HG03342 (cell line): ENCODE measurements around the gene RASGRP3.

Source experiments
- ATAC-seq: cut with Tn5 transposase; IDR thresholded peaks from one replicate; pipeline ENCODE4 v1.9.1; 2021; ENCODE audit warnings: mild to moderate bottlenecking, moderate library complexity; ENCODE audit not compliant: unreplicated experiment

RASGRP3 gene

GRCh38 chr2:33491441-33492084, 15.1 kb downstream of the RASGRP3 start:
- no peak for ATAC-seq

- no peak for ATAC-seq
Observed at GRCh38 chr2:33492399-33493134, 16.1 kb downstream of the RASGRP3 start.

DNA sequence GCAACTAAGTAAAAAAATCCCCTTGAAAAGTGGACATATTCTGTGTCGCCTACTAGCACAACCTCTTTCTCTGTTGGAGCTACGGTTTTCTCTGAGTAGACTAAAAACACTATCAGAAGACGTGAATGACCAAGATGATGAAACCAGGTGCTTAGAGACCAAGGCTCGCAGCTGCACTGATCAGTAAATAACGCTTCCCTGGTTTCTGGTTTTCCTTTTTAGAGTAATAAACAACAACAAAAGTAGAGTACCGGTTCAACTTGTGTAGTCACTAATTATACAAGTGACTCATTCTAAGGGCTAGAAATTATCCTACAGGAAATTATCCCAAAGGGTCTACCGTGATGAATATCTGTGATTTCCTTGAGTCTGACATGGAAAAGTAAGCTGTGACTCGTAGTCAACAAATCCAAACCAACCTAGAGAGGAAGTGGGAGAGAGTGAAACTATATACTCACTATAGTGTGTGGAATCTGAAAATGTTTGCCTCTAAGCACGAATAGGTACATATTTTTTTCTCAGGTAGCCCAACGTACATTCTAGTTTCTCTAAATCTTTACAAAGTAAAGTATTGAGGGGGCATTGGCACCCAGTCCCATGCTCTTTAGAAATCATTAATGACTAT, 17.8 kb downstream of the RASGRP3 start:
- ATAC-seq, result peak; percentile 56

DNA sequence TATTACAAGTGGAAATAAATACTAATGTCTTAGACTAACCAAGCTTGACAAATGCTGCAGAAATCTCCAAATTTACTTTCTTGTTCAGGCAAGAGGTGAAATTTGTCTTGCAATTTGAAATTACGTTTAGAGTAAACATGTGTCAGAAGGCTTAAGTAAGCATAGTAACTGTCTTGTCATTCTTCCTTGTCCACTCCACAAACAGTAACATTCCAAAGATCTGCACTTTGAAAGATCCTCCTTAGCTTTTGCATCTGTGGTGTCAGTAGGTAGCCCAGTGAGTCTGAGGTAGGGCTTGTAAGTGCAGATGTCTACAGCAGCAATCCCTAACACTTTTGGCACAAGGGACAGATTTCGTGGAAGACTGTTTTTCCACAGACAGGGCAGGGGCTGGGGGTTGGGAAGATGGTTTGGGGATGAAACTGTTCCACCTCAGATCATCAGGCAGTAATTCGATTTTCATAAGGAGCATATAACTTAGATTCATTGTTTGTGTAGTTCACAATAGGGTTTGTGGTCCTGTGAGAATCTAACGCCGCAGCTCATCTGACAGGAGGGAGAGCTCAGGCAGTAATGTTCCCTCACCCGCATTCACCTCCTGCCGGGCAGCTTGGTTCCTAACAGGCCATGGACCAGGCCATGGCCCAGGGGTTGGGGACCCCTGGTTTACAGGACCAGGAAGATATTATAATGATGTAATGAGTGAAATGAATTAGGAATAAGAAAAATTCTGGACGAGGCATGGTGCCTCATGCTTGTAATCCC, 18.6 kb downstream of the RASGRP3 start:
- ATAC-seq, result no peak

- ATAC-seq, result no peak
Observed at GRCh38 chr2:33495683-33496082, 19.2 kb downstream of the RASGRP3 start.

- no peak for ATAC-seq
Observed at GRCh38 chr2:33496150-33496549, 19.7 kb downstream of the RASGRP3 start.

- no peak for ATAC-seq
Observed at GRCh38 chr2:33496726-33497125, 20.3 kb downstream of the RASGRP3 start.

DNA sequence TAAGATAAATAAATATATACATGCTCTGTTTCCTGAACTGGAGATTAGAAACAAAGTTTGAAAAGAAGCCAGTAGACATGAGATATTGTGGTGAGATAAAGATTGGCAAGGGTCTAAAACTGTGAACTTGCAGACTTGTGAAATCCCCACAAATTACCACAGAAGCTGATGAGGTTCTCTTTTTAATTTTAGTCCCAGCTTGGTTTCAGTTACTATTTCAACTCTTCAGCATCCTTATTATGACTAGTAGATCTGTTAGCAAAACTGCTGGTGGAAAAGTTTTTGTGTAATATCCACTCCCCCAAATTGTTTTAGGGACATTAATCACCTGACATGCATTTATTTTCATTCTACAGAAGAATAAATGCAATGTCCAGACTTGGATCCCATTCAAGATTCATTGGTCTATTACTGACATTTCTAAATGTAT, 20.8 kb downstream of the RASGRP3 start:
- ATAC-seq, result peak; percentile 51

GRCh38 chr2:33498291-33498956, 22.0 kb downstream of the RASGRP3 start:
- peak; percentile 31 for ATAC-seq

DNA sequence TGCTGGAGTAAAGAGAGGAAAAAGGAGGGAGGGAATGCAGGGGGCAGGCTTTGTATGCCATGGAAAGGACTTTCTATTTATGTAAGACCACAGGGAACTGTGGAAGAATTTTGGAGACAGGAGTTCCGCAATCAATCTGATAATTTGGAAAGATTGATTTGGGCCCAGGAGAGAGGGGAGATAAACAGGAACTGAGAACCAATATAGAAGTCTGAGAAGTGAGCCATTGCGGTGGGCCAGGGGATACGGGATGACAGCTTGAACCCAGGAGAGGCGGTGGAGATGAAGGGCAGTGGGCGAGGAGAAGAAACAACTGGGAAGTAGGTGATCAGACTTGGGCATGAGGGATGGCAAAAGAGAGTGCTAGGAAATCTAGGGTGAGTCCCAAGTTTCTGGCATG, 23.7 kb downstream of the RASGRP3 start:
- ATAC-seq, result no peak

DNA sequence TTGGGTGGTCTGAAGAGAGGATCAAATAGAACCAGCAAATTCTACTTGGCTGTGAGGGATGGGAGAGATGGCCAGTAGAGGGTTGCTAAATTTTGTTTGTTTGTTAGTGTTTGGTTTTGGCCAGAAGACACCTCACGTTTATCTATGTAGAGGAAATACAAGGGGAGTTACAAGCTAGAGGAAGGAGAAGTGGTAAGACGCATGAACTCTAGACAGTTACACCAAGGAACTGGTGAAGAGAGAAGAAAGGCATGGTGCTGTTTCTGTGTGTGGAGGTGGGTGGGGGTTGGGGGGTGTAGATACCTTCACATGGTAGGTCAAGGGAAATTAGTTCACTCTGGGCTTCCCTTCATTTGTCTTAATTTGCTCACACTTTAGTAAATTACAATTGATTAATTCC, 25.6 kb downstream of the RASGRP3 start:
- no peak for ATAC-seq

DNA sequence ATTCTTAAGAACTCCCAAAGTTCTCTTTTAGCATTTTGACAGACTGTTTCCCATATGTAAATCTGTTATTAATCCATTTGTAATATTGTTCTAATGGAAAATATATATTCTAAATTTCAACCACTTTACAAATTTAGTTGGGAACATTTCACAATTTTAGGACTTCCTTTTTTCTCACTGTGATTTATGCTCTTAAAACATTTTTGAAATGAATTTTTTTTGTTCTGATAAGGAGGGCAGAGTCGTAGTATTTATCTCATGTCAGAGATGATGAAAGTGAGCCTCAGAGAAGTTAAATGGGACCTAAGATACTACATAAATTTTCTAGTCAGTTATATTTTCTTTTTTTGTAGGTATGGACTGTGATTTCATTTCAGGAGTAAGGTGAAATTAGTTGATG, 26.6 kb downstream of the RASGRP3 start:
- ATAC-seq, result no peak

DNA sequence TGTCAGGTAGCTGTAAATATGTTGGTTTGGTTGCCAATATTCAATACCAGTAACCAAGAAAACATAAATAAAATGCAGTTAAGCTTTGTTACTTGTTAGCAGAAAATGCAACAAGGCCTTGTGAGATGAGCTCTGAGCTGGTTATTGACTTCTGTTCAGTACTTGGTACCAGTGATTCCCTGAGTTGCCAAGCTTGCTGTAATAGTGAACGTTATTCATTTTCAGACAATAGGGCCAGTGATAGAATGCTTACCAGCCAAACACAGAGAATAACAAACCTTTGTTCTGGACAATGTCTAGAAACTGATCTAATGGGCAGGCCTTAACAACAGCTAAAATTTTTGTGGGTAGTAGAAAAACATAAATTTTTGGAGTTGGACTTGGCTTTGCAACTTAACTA, 29.5 kb downstream of the RASGRP3 start:
- ATAC-seq, result no peak

DNA sequence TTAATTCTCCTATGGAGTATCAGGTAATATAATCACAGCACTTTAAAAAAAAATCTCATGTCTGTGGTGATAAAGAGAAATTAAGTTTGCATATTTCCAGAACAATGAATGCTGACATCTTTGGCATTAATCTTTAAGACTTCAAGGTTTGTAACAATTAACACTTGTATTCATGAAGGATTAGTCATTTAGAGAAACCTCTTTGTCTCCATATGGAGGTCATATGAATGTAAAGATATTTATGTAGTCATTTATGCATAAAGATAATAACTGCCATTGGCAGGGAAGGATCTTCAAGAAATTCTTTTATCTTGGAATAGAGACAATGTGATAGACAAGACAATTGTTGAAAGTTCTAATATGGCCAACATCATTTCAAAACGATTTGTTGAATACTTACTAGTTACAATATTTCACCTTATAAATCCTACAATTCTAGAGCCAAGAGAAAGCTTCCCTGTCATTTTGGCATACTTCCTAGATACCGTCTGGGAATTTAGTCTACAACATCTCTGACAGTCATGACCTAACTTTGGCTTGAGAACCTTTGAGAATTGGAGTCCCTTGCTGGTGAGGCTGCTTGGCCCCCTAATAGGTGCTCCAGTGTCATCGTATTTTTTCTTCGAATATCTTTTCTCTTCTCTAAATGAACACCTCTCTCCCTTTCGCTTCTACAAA, 33.6 kb downstream of the RASGRP3 start:
- ATAC-seq, result no peak

DNA sequence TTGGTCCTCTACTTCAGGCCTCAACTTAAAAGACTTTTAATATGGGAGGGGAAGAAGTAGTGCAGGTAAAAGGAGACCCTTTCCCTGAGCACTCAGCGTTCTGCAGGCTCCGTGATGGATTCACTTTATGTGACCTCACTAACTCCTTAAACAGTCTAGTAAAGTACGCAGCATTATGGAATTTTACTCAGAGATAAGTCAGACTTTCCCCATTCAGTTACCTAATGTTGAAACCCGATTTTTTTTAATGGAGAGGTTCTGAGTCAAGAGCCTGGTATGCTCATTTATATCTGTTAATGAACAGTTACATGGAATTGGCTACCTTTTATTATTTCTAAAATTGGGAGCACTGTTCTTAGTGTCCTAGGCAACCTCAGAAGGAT, 34.1 kb downstream of the RASGRP3 start:
- no peak for ATAC-seq

GRCh38 chr2:33511141-33511540, 34.7 kb downstream of the RASGRP3 start:
- no peak for ATAC-seq

- no peak for ATAC-seq
Observed at GRCh38 chr2:33512112-33512511, 35.7 kb downstream of the RASGRP3 start.

- no peak for ATAC-seq
Observed at GRCh38 chr2:33513480-33513879, 37.0 kb downstream of the RASGRP3 start.

DNA sequence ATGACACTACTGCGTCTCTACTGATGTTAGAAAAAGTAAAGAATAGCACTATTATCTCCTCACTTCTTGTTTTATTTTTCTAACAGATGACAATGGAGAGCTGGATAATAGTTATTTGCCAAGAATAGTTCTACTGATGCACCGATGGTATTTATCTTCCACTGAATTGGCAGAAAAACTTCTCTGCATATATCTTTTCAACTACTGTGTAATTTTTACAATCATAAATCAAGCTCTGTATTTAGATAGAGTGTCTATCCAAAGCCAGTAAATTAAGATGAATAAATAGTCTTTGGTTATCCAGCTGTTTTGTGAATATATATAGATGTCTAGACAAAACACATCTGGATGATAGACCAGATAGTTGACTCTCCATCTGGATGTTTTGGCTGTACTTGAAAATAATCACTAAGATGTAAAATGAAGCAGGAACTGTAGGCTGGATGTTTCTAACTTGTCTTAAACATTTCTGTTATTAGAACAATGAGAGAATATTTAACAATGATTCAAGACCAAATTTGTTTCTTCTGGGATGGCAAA, 40.1 kb downstream of the RASGRP3 start:
- no peak for ATAC-seq

DNA sequence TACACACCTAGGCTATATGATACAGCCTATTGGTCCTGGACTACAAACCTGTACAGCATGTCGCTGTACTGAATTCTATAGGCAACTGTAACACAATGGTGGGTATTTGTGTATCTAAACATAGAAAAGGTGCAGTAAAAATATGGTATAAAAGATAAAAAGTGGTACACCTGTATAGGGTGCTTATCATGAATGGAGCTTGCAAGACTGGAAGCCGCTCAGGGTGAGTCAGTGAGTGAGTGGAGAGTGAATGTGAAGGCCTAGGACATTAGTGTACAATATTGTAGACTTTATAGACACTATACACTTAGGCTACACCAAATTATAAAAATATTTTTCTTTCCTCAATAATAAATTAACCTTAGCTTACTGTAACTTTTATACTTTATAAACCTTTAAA, 41.8 kb downstream of the RASGRP3 start:
- ATAC-seq, result no peak
